T-helper 17 cell (primary cell): Measurements from ENCODE around the gene SCUBE2. TPM values are rescaled to one million over a fixed set of nuclear protein-coding genes. Genes with fewer than 3 reads are reported as not detected.

ENCODE experiments used
- ATAC-seq: fragments of 150-1000 bp; cut with Tn5 transposase; 2 replicates; pipeline ENCODE4 v1.10.0; 2021; ENCODE audit warnings: mild to moderate bottlenecking, moderate library complexity
- DNase-seq, 3 donors: peaks; one replicate each; pipeline versions ENCODE4 v3.0.0 to v3.0.0-alpha.2; 2020 to 2021
- H3K9me3 ChIP-seq: one replicate; pipeline ENCODE4 v1.7.0; 2013; ENCODE audit warnings: low read length, mild to moderate bottlenecking; ENCODE audit not compliant: control insufficient read depth, poor library complexity, severe bottlenecking
- H3K27ac Mint-ChIP-seq: one replicate; pipeline ENCODE4 v1.8.0; 2022; ENCODE audit warnings: mild to moderate bottlenecking, moderate library complexity, mixed read lengths
- H3K27me3 Mint-ChIP-seq: one replicate; pipeline ENCODE4 v1.8.0; 2022; ENCODE audit warnings: mixed read lengths
- H3K36me3 Mint-ChIP-seq: one replicate; pipeline ENCODE4 v1.8.0; 2022; ENCODE audit warnings: low read depth, mixed read lengths
- H3K4me1 Mint-ChIP-seq: one replicate; pipeline ENCODE4 v1.8.0; 2022; ENCODE audit warnings: mild to moderate bottlenecking, mixed read lengths
- H3K4me3 Mint-ChIP-seq: one replicate; pipeline ENCODE4 v1.8.0; 2022; ENCODE audit warnings: mild to moderate bottlenecking, moderate library complexity, mixed read lengths
- total RNA-seq, 4 donors: library from RNA in 2 of 4; stranded (reverse) in 2 of 4; gene quantifications; one replicate each; pipeline ENCODE4 v1.2.3 and lab custom pipeline; 2022 to 2026

The SCUBE2 gene
- total RNA-seq, 2 donors from 2014 or later = 0.10 TPM; not detected in 1

- ATAC-seq = no peak
- no peak overlapping the region for H3K4me3 Mint-ChIP-seq
- no peaks in the 10 kb centered on the region for H3K4me1 Mint-ChIP-seq
Observed at GRCh38 chr11:9096427-9096826, 5.0 kb upstream of the SCUBE2 start.

GRCh38 chr11:9095421-9095820, 4.0 kb upstream of the SCUBE2 start:
- no peak overlapping the region for H3K27ac Mint-ChIP-seq
- peaks cover 75% of the 10 kb centered on the region for H3K27me3 Mint-ChIP-seq
- no peak overlapping the region for H3K4me3 Mint-ChIP-seq
- peaks cover 8% of the 10 kb centered on the region for H3K36me3 Mint-ChIP-seq
- DNase-seq = no peak
- ATAC-seq = no peak
- H3K4me1 Mint-ChIP-seq = no peaks in the 10 kb centered on the region
- H3K9me3 ChIP-seq = no peaks in the 10 kb centered on the region

More at GRCh38 chr11:9096427-9096826, 5.0 kb upstream of the SCUBE2 start:
- DNase-seq = no peak
- H3K9me3 ChIP-seq = no peaks in the 10 kb centered on the region
- H3K27me3 Mint-ChIP-seq = peaks cover 78% of the 10 kb centered on the region
- H3K27ac Mint-ChIP-seq = no peak overlapping the region
- H3K36me3 Mint-ChIP-seq = peaks cover 8% of the 10 kb centered on the region

DNA sequence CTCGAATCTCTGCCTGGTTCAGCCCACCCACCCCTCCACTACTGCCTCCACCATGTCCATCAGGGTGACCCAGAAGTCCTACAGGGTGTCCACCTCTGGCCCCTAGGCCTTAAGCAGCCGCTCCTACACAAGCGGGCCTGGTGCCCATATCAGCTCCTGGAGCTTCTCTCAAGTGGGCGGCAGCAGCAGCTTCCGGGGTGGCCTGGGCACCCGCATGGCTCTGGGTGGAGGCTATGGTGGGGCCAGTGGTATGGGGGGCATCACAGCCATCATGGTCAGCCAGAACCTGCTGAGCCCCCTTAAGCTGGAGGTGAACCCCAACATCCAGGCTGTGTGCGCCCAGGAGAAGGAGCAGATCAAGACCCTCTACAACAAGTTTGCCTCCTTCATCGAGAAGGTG, 3.0 kb upstream of the SCUBE2 start:
- DNase-seq (no peak), ATAC-seq (no peak)
- Mint-ChIP-seq H3K4me3 (no peak overlapping the region), H3K27me3 (peaks cover 76% of the 10 kb centered on the region), H3K4me1 (no peaks in the 10 kb centered on the region), H3K27ac (no peak overlapping the region), H3K36me3 (peaks cover 8% of the 10 kb centered on the region)
- no peaks in the 10 kb centered on the region for H3K9me3 ChIP-seq

GRCh38 chr11:9092853-9093778, 1.7 kb upstream of the SCUBE2 start:
- no peaks in the 10 kb centered on the region for H3K9me3 ChIP-seq
- no peak for DNase-seq
- ATAC-seq = no peak
- H3K27ac Mint-ChIP-seq = no peak overlapping the region
- peaks cover 78% of the 10 kb centered on the region for H3K27me3 Mint-ChIP-seq
- H3K4me1 Mint-ChIP-seq = no peaks in the 10 kb centered on the region
- H3K4me3 Mint-ChIP-seq = peak overlapping the region; percentile 74
- H3K36me3 Mint-ChIP-seq = peaks cover 8% of the 10 kb centered on the region

GRCh38 chr11:9092072-9092471, 673 bp upstream of the SCUBE2 start:
- ATAC-seq = no peak
- H3K9me3 ChIP-seq = no peaks in the 10 kb centered on the region
- peaks cover 8% of the 10 kb centered on the region for H3K36me3 Mint-ChIP-seq
- H3K27me3 Mint-ChIP-seq = peaks cover 82% of the 10 kb centered on the region
- peak overlapping the region; percentile 74 for H3K4me3 Mint-ChIP-seq
- no peak for DNase-seq
- H3K27ac Mint-ChIP-seq = no peak overlapping the region
- H3K4me1 Mint-ChIP-seq = peaks cover 2% of the 10 kb centered on the region

DNA sequence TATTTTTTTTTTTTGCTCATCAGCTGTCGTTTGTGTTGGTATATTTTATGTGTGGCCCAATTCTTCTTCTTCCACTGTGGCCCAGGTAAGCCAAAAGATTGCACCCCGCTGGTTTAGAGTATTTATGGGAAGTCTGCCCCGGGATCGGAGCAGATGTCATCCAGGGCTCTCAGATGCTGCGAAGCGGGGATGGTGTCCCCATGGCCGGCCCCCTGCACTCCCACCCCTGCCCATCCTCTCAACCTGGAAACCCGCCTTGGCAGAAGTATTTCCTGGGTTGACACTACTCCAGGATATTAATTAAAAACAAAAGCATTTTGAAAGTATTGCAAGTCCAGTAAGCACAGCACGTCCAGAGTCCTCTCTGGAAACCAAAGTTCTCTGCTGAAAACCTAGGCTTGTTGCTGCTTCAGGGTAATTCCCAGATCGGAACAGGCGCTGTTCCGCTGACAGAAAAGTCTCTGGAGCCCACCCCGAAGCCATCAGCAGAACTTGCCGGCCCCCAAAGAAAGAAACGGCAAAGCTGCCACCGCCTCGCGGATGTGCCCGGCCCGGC, 833 bp downstream of the SCUBE2 start:
- no peak for ATAC-seq
- Mint-ChIP-seq H3K36me3 (peaks cover 8% of the 10 kb centered on the region), H3K27me3 (peaks cover 76% of the 10 kb centered on the region), H3K4me3 (peak overlapping the region; percentile 68), H3K4me1 (peaks cover 2% of the 10 kb centered on the region), H3K27ac (no peak overlapping the region)
- no peaks in the 10 kb centered on the region for H3K9me3 ChIP-seq
- DNase-seq = no peak

- H3K4me1 Mint-ChIP-seq = peaks cover 2% of the 10 kb centered on the region
- ATAC-seq (no peak), DNase-seq (no peak)
- peaks cover 8% of the 10 kb centered on the region for H3K36me3 Mint-ChIP-seq
- no peak overlapping the region for H3K4me3 Mint-ChIP-seq
- peaks cover 68% of the 10 kb centered on the region for H3K27me3 Mint-ChIP-seq
- no peak overlapping the region for H3K27ac Mint-ChIP-seq
- no peaks in the 10 kb centered on the region for H3K9me3 ChIP-seq
Observed at GRCh38 chr11:9089636-9090035, 1.8 kb downstream of the SCUBE2 start.

GRCh38 chr11:9089061-9089460, 2.3 kb downstream of the SCUBE2 start:
- no peak for ATAC-seq
- Mint-ChIP-seq H3K27me3 (peaks cover 63% of the 10 kb centered on the region), H3K4me3 (no peak overlapping the region)

DNA sequence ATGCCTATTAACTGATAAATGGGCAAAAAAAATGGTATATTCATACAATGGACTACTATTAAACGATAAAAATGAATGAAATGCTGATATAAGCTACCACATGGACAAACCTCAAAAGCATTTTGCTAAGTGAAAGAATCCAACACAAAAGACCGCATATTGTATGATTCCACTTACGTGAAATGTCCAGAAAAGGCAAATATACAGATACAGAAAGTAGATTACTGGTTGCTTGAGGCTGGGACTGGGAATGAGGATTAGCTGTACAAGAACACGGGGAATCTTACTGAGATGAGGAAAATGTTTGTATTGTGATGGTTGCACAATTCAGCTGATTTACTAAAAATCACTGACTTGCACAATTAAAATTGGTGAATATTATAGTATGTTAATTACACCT, 8.8 kb downstream of the SCUBE2 start:
- no peaks in the 10 kb centered on the region for H3K9me3 ChIP-seq
- H3K4me3 Mint-ChIP-seq = no peak overlapping the region
- H3K27me3 Mint-ChIP-seq = peaks cover 44% of the 10 kb centered on the region
- H3K4me1 Mint-ChIP-seq = peaks cover 2% of the 10 kb centered on the region
- ATAC-seq (no peak), DNase-seq (no peak)
- H3K27ac Mint-ChIP-seq = no peak overlapping the region
- no peaks in the 10 kb centered on the region for H3K36me3 Mint-ChIP-seq

More at GRCh38 chr11:9089061-9089460, 2.3 kb downstream of the SCUBE2 start:
- no peaks in the 10 kb centered on the region for H3K9me3 ChIP-seq
- DNase-seq = no peak
- peaks cover 2% of the 10 kb centered on the region for H3K4me1 Mint-ChIP-seq
- peaks cover 7% of the 10 kb centered on the region for H3K36me3 Mint-ChIP-seq
- no peak overlapping the region for H3K27ac Mint-ChIP-seq

DNA sequence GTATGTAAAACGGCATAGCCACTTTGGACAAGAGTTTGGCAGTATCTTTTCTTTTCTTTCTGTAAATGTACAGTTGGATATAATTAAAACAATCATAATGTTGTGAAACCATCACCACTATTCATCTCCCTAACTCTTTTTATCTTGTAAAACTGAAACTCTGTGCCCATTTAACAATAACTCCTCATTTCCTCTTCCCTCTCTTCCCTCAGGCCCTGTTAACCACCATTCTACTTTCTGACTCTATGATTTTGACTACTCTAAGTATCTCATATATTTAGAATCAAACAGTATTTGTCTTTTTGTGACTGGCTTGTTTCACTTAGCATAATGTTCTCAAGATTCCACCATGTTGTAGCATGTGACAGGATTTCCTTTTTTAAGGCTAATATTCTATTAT, 10.2 kb downstream of the SCUBE2 start:
- H3K9me3 ChIP-seq = no peaks in the 10 kb centered on the region
- H3K4me1 Mint-ChIP-seq = peaks cover 4% of the 10 kb centered on the region
- no peak overlapping the region for H3K4me3 Mint-ChIP-seq
- ATAC-seq (no peak), DNase-seq (no peak)
- no peak overlapping the region for H3K27ac Mint-ChIP-seq
- H3K36me3 Mint-ChIP-seq = no peaks in the 10 kb centered on the region
- peaks cover 46% of the 10 kb centered on the region for H3K27me3 Mint-ChIP-seq

DNA sequence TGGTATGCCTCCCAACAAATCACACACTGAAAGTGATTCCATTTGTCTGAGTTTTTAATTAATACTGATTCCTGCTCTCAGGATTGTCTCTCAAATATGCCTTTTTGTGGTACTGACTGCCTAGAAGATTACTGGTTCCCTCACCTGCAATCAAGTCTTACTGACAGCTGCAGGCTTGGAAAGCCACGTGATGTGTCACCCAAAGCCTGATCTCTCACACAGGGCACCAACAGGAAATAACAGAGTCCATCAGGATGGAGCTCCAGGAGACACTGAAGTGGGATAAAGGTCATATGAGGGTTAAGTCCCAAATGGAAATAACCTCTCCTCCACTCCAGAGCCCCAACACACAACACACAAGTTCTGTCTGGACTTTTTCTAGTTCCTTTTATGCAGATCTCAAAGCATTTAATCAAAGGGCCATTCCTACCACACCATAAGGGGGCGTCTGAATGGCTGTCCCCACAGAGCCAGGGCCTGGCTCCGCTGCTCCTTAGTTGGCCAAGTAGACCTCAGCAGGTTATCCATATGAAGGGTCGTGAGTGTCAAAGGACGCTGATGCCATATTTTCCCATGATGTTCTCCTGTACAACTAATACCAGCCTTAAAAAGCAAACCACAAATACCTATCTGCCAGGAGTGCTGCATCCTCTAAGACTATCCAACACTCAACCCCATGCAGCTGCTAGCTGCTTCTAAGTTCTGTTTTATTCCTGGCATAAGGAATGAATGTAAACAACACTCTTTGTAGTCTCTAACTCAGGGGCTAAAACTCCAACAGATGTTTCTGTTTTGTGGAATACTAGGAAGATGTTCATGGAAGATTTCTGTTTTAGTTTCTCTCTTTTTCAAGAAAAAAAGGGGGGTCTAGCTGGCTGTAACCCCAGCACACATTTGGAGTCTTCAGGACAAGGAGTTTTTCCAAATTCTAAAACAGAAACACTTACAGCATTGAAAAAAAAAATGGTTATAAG, 13.0 kb downstream of the SCUBE2 start:
- Mint-ChIP-seq H3K4me1 (peaks cover 4% of the 10 kb centered on the region), H3K4me3 (no peak overlapping the region), H3K36me3 (peaks cover 2% of the 10 kb centered on the region), H3K27ac (no peak overlapping the region), H3K27me3 (peaks cover 63% of the 10 kb centered on the region)
- H3K9me3 ChIP-seq = no peaks in the 10 kb centered on the region
- no peak for ATAC-seq
- no peak for DNase-seq

DNA sequence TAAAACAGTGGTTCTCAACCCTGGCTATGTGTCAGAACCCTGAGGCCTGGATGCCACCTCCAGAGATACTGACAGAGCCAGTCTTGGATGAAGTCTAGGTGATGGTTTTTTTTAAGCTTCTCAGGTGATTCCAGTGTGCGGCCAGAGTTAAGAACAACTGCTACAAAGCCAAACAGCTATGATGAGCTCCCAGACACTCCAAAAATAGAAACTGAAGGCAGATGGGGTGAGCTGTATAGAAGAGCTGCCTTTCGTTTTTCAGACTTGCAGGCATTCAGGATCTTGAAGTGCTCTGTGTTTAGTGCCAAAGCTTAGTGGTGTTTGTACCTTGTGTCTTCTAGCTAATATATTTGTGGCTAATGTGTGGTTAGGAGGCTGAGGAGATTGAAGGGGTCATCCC, 14.2 kb downstream of the SCUBE2 start:
- no peak for ATAC-seq
- H3K27ac Mint-ChIP-seq = no peak overlapping the region
- peaks cover 66% of the 10 kb centered on the region for H3K27me3 Mint-ChIP-seq
- H3K4me3 Mint-ChIP-seq = no peak overlapping the region
- no peak for DNase-seq
- H3K36me3 Mint-ChIP-seq = peaks cover 2% of the 10 kb centered on the region
- H3K9me3 ChIP-seq = no peaks in the 10 kb centered on the region
- H3K4me1 Mint-ChIP-seq = peaks cover 4% of the 10 kb centered on the region

DNA sequence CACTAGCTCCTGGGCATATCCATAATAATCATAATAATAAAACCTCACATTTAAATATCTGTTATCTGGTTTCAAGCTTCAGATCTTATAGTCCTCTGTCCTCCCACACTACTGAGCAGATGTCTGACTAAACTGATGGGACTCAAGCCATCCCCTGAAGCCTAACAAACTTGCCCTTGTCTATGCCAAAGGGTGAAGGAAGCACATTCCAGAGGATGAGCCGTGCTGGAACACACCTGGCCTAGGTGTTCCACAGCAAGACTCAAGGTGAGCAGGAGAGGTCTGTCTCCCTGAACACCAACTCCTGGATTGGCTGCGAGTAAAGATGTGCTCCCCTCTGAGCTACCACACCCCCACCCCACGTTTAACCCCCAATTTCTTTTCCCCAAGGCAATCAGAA, 14.7 kb downstream of the SCUBE2 start:
- no peaks in the 10 kb centered on the region for H3K9me3 ChIP-seq
- H3K27me3 Mint-ChIP-seq = peaks cover 66% of the 10 kb centered on the region
- peaks cover 2% of the 10 kb centered on the region for H3K36me3 Mint-ChIP-seq
- no peak overlapping the region for H3K4me3 Mint-ChIP-seq
- no peak overlapping the region for H3K27ac Mint-ChIP-seq
- peaks cover 4% of the 10 kb centered on the region for H3K4me1 Mint-ChIP-seq
- ATAC-seq = no peak
- DNase-seq = no peak
